Ascending aorta (tissue), 2 donors: ENCODE measurements around the gene CTIF. TPM values are rescaled to one million over a fixed set of nuclear protein-coding genes. Genes with fewer than 3 reads are reported as not detected.
A peak's percentile ranks its signal among the peaks of the same experiment; 100 is the strongest.

Source experiments
- DNase-seq, 2 donors: peaks; one replicate each; pipeline ENCODE4 v3.0.0-alpha.2; 2019; ENCODE audit warnings: low spot score in 2 of 2
- H3K27ac ChIP-seq, 2 donors: fragments of 200-600 bp; sonication (generic); one replicate each; pipeline ENCODE4 v1.5.1; 2016 to 2017; ENCODE audit warnings: mild to moderate bottlenecking in 1 of 2
- H3K27me3 ChIP-seq: fragments of 200-600 bp; sonication (generic); one replicate; pipeline ENCODE4 v1.5.1; 2017
- H3K36me3 ChIP-seq, 2 donors: fragments of 200-600 bp; sonication (generic); one replicate each; pipeline ENCODE4 v1.5.1; 2016
- H3K4me1 ChIP-seq, 2 donors: fragments of 200-600 bp; sonication (generic); one replicate each; pipeline ENCODE4 v1.5.1; 2016 to 2017; ENCODE audit warnings: mild to moderate bottlenecking in 1 of 2
- H3K4me3 ChIP-seq, 2 donors: fragments of 200-600 bp; sonication (generic); one replicate each; pipeline ENCODE4 v1.5.1; 2016 to 2017; ENCODE audit warnings: mild to moderate bottlenecking in 1 of 2
- H3K9me3 ChIP-seq, 2 donors: fragments of 200-600 bp; sonication (generic); one replicate each; pipeline ENCODE4 v1.5.1; 2016
- intact Hi-C: fragments of 100-400 bp; cut with DNase I; formaldehyde crosslinking; loops from one replicate; pipeline ENCODE4 v1.15.1; 2023
- total RNA-seq: library from RNA; depleted of rRNA; stranded (reverse); fragments of >200 nt; gene quantifications from one replicate; pipeline ENCODE4 v1.1.0, GENCODE V29; 2016
- TF ChIP-seq, protein P1 (sequence below), 3 experiments: fragments of 200-600 bp in 2 of 3; fragments of 450-650 bp in 1 of 3; sonication (generic) in 2 of 3; IDR thresholded peaks; one replicate each; pipeline ENCODE4 v1.5.1; 2016 to 2019; ENCODE audit warnings: antibody characterized with exemption in 3 of 3, mild to moderate bottlenecking in 1 of 3, moderate library complexity in 1 of 3

CTIF gene
- total RNA-seq, 1 donor from 2014 or later: 55.3 TPM

DNA sequence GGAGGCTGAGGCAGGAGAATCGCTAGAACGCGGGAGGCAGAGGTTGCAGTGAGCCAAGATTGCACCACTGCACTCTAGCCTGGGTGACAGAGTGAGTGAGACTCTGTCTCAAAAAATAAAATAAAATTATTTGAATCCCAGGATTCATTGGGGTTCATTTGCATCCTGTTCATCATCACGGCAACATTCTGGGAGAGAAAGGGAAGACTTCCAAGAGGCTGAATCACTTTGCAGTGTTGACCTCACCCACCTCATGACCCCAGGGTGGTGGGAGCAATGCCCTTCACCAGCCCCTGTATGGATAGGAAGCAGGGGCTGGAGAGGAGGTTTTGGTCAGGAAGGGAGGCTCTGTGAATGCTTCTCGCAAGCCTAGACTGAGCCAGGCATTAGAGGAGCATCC, 195.6 kb downstream of the CTIF start:
- Histone ChIP-seq H3K27me3 (no peaks in the 10 kb centered on the region), H3K27ac (peak overlapping the region; percentile 47 to 69), H3K36me3 (no peaks in the 10 kb centered on the region), H3K4me1 (peaks cover 6 to 32% of the 10 kb centered on the region in 2 donors), H3K4me3 (no peak overlapping the region), H3K9me3 (no peaks in the 10 kb centered on the region)
- TF ChIP-seq, protein P1, sequence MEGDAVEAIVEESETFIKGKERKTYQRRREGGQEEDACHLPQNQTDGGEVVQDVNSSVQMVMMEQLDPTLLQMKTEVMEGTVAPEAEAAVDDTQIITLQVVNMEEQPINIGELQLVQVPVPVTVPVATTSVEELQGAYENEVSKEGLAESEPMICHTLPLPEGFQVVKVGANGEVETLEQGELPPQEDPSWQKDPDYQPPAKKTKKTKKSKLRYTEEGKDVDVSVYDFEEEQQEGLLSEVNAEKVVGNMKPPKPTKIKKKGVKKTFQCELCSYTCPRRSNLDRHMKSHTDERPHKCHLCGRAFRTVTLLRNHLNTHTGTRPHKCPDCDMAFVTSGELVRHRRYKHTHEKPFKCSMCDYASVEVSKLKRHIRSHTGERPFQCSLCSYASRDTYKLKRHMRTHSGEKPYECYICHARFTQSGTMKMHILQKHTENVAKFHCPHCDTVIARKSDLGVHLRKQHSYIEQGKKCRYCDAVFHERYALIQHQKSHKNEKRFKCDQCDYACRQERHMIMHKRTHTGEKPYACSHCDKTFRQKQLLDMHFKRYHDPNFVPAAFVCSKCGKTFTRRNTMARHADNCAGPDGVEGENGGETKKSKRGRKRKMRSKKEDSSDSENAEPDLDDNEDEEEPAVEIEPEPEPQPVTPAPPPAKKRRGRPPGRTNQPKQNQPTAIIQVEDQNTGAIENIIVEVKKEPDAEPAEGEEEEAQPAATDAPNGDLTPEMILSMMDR (IDR thresholded peaks at IDR 0.05): no peak
- DNase-seq: no peak
- intact Hi-C loops: no loop called here

DNA sequence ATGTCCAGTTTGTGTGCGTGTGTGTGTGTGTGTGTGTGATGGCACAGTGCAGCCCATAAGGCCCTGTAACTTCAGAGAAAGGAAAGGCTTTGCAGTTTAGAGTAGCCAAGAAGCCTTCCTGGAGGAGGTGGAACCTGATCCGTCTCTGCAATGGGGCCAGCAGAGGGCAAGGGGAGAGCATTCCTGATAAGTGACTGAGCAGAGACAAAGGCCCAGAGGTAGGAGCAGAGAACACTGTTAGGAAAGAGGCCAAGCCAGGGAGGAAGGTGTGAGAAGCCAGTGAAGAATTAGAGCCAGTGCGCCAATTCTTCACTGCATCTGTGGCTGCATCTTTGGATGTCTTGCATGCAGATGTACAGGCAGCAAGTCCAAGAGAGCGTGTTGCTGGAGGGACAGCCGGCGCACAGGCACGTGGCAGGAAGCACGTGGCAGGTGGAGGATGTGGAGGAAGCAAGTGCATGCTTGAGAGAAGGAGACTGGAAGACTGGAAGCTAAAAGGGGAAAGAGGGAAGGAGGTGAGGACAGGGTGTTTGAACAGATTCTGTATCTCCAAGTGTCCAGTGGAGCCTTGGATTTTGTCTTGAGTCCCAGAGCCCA, 196.3 kb downstream of the CTIF start:
- Histone ChIP-seq H3K4me1 (peaks cover 13 to 39% of the 10 kb centered on the region in 2 donors), H3K27ac (no peak overlapping the region), H3K4me3 (no peak overlapping the region), H3K27me3 (no peaks in the 10 kb centered on the region), H3K36me3 (no peaks in the 10 kb centered on the region), H3K9me3 (no peaks in the 10 kb centered on the region)
- TF ChIP-seq, protein P1 (IDR thresholded peaks at IDR 0.05): no peak
- DNase-seq: no peak
- intact Hi-C loops: no loop called here

DNA sequence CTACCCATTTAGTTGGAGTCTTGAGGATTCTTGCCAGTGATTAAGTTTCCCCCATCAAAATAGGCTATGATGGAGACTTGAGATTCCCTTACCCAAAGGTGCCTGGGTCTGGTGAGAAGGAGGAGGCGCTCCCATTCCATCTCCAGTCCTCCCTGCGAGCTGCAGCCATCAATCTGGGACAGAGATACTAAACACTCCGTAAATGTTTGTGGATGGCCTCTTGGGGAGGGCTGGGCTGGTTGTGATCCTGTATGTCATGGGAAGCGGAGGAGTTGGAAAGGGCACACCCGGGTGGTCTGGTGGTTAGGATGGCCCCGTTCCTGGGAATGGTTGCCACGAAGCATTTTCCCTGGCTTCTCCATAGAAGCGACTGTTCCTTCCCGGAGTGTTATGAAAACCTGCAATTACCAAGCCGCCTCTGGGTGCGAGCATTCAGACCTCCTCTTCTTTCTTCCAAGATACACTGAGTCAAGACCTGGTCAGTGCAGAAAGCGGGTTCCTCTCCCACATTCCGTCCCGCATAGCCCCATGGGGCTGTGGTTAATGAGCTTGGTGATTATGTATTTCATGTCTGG, 196.9 kb downstream of the CTIF start:
- Histone ChIP-seq H3K27me3 (no peaks in the 10 kb centered on the region), H3K27ac (no peak overlapping the region), H3K4me3 (no peak overlapping the region), H3K9me3 (no peaks in the 10 kb centered on the region), H3K36me3 (no peaks in the 10 kb centered on the region), H3K4me1 (peaks cover 17 to 45% of the 10 kb centered on the region in 2 donors)
- intact Hi-C loops: no loop called here
- TF ChIP-seq, protein P1 (IDR thresholded peaks at IDR 0.05): no peak
- no peak for DNase-seq

DNA sequence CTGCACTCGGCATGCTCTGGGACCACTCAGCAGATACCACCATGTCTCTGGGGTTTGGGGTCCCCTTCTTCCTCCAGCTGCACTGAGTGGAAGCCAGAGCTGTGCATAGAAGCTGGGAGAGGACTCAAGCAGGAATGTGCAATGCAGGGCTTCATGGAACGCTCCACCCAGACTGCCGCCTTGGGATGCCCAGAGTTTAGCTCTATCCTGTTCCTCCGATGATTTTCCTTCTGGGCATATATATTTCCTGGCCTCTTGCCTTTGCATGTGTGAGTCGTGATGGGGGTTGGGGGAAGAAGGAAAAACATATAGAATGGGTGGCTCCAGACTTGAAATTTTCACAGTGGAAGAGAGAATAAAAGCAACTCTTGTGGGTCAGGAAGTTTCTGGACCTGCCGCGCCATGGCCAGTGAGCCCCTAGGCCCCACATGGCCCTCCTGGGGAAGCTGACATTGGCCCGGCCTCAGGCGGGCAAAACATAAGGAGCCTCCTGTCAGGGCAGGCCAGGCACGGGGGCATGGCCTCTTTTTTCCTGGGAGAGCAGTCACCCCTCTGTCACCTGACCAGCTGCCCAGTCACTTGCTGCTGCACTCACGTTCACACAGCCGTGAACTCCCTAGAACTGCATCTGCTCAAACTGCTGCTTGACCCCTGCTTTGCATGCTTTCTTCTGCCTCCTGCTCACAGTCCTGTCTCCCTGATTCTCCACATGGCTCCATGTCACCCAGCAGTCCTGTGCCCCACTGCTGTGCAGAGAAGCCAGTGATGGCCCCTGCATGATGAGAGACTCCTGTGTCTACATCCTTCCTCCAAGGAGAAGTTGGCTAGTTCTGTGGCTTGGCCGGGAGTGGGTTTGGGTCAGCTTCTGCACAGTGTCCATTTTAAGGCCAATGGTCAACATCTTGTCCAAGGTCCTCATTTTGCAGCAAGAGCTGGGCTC, 197.8 kb downstream of the CTIF start:
- intact Hi-C loops: no loop called here
- no peaks in the 10 kb centered on the region for H3K36me3 ChIP-seq
- H3K4me3 ChIP-seq: no peak overlapping the region
- H3K4me1 ChIP-seq: peaks cover 19 to 51% of the 10 kb centered on the region in 2 donors
- no peaks in the 10 kb centered on the region for H3K9me3 ChIP-seq
- H3K27me3 ChIP-seq: no peaks in the 10 kb centered on the region
- TF ChIP-seq, protein P1 (IDR thresholded peaks at IDR 0.05): no peak
- no peak for DNase-seq
- H3K27ac ChIP-seq: no peak overlapping the region

DNA sequence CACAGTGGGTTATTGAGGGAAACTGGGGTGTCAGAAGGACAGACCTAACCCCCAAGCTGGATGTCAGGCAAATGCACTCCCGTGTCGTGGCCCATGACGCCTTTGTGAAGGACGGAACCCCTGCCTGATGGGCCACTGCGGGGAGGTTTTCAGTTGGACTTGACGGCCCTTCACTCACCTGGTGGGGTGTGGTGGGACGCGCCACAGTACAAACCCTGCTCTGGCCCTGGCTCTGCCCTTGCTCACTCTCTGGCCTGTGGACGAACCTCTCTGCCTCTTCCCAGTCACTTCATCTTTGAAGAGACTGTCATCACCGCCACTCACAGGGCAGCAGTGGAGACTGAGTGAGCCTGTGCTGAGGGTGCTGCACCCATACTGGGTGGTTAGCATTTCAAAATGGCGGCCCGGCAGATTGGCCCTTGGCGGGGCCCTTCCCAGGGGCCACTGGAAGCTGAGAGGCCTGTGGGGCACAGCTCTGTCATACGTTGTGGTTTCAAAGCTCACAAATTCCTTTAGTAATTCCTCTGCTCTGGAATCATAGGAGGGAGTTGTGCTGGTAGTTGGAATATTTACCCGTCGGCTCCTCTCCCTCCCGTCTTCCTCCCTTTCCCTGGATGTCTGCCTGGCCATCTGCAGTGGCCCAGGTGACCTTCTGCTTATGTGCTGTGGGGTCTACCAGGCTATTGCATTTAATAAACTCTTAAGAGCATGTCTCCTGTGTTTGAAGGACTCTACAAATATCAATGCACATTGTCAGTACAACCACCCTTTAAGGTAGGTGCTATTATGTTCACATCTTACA, 200.6 kb downstream of the CTIF start:
- Histone ChIP-seq H3K27me3 (no peaks in the 10 kb centered on the region), H3K4me3 (no peak overlapping the region), H3K36me3 (no peaks in the 10 kb centered on the region), H3K27ac (peak overlapping the region; percentile 80 to 84), H3K4me1 (peaks cover 25 to 60% of the 10 kb centered on the region in 2 donors), H3K9me3 (no peaks in the 10 kb centered on the region)
- TF ChIP-seq, protein P1 (IDR thresholded peaks at IDR 0.05): no peak
- intact Hi-C loops: loop anchor here (5.0 kb wide), 1 partner anchor 57 kb away; no protein-coding TSS in a partner anchor
- no peak for DNase-seq
